GM23338 (cell line): Measurements from ENCODE around the gene SORCS3. TPM values are rescaled to one million over a fixed set of nuclear protein-coding genes. Genes with fewer than 3 reads are reported as not detected.

Experiments used
- ATAC-seq: fragments of 200-7000 bp; cut with Tn5 transposase; 3 replicates; pipeline ENCODE4 v1.9.1; 2020
- DNase-seq: peaks from one replicate; pipeline ENCODE4 v3.0.0-alpha.2; 2015; ENCODE audit warnings: low spot score
- H2AFZ ChIP-seq: fragments of 200-600 bp; sonication (generic); 2 replicates; pipeline ENCODE4 v1.8.0; 2016; ENCODE audit warnings: antibody characterized with exemption, mild to moderate bottlenecking, moderate library complexity
- H3F3A ChIP-seq: fragments of 200-600 bp; sonication (generic); replicated peaks from 2 replicates; pipeline ENCODE4 v1.8.0; 2017; ENCODE audit warnings: antibody characterized with exemption, mixed run types, low read depth
- H3K27ac ChIP-seq: fragments of 200-600 bp; sonication (generic); 2 replicates; pipeline ENCODE4 v1.6.1; 2016; ENCODE audit warnings: low read depth
- H3K27me3 ChIP-seq: fragments of 200-600 bp; sonication (generic); 2 replicates; pipeline ENCODE4 v1.8.0; 2016; ENCODE audit warnings: mild to moderate bottlenecking, mixed run types, moderate library complexity; ENCODE audit not compliant: insufficient read depth
- H3K36me3 ChIP-seq: fragments of 200-600 bp; sonication (generic); 2 replicates; pipeline ENCODE4 v1.8.0; 2016; ENCODE audit warnings: mild to moderate bottlenecking; ENCODE audit not compliant: insufficient read depth
- H3K4me1 ChIP-seq: fragments of 200-600 bp; sonication (generic); 2 replicates; pipeline ENCODE4 v1.8.0; 2016; ENCODE audit warnings: mild to moderate bottlenecking, moderate library complexity; ENCODE audit not compliant: insufficient read depth
- H3K4me2 ChIP-seq: fragments of 200-600 bp; sonication (generic); 2 replicates; pipeline ENCODE4 v1.7.1; 2017; ENCODE audit warnings: mixed run types
- H3K4me3 ChIP-seq: fragments of 200-600 bp; sonication (generic); 2 replicates; pipeline ENCODE4 v1.6.1; 2016; ENCODE audit warnings: mixed run types
- H3K79me2 ChIP-seq: fragments of 200-600 bp; sonication (generic); replicated peaks from 2 replicates; pipeline ENCODE4 v1.8.0; 2017; ENCODE audit warnings: mild to moderate bottlenecking; ENCODE audit not compliant: insufficient read depth
- H3K9me2 ChIP-seq: fragments of 200-600 bp; sonication (generic); 2 replicates; pipeline ENCODE4 v1.8.0; 2017; ENCODE audit not compliant: insufficient read depth
- H4K20me1 ChIP-seq: fragments of 200-600 bp; sonication (generic); replicated peaks from 2 replicates; pipeline ENCODE4 v1.8.0; 2017; ENCODE audit warnings: mild to moderate bottlenecking; ENCODE audit not compliant: insufficient read depth
- H3K27ac Mint-ChIP-seq: 2 replicates; pipeline ENCODE4 v1.8.0; 2020; ENCODE audit warnings: inconsistent platforms, mild to moderate bottlenecking, moderate library complexity, mixed read lengths
- H3K27me3 Mint-ChIP-seq: 3 replicates; pipeline ENCODE4 v1.8.0; 2022; ENCODE audit warnings: low read depth, mild to moderate bottlenecking, moderate library complexity, mixed read lengths, inconsistent platforms; ENCODE audit not compliant: insufficient read depth, poor library complexity
- H3K36me3 Mint-ChIP-seq: 3 replicates; pipeline ENCODE4 v1.8.0; 2021; ENCODE audit warnings: low read depth, mild to moderate bottlenecking, inconsistent platforms, moderate library complexity, mixed read lengths
- H3K4me1 Mint-ChIP-seq: 3 replicates; pipeline ENCODE4 v1.8.0; 2020; ENCODE audit warnings: mild to moderate bottlenecking, inconsistent platforms, mixed read lengths
- H3K4me3 Mint-ChIP-seq: 3 replicates; pipeline ENCODE4 v1.8.0; 2021; ENCODE audit warnings: moderate library complexity, mild to moderate bottlenecking, inconsistent platforms, mixed read lengths
- H3K9me3 Mint-ChIP-seq: 3 replicates; pipeline ENCODE4 v1.8.0; 2020; ENCODE audit warnings: moderate library complexity, mild to moderate bottlenecking, inconsistent platforms, mixed read lengths
- CREB1 ChIP-seq: fragments of 250-450 bp; sonication (Bioruptor Pico); IDR thresholded peaks from 2 replicates; pipeline ENCODE4 v1.5.0; 2020; ENCODE audit warnings: low read depth, mild to moderate bottlenecking, moderate library complexity
- EZH2 ChIP-seq: fragments of 200-600 bp; sonication (generic); IDR thresholded peaks from one replicate; pipeline ENCODE4 v1.8.0; 2017; ENCODE audit warnings: antibody characterized with exemption, mild to moderate bottlenecking, low read depth; ENCODE audit not compliant: unreplicated experiment
- EZH2phosphoT487 ChIP-seq: fragments of 200-600 bp; sonication (generic); IDR thresholded peaks from one replicate; pipeline ENCODE4 v1.8.1; 2018; ENCODE audit warnings: antibody characterized with exemption; ENCODE audit not compliant: unreplicated experiment
- JUNB ChIP-seq: IDR thresholded peaks from one replicate; pipeline ENCODE4 v1.6.1; 2016; ENCODE audit warnings: antibody characterized with exemption; ENCODE audit not compliant: unreplicated experiment
- NANOG ChIP-seq: IDR thresholded peaks from 2 replicates; pipeline ENCODE4 v1.6.1; 2016; ENCODE audit warnings: antibody characterized with exemption, borderline replicate concordance
- STAT1 ChIP-seq: IDR thresholded peaks from one replicate; pipeline ENCODE4 v1.6.1; 2016; ENCODE audit warnings: antibody characterized with exemption; ENCODE audit not compliant: unreplicated experiment
- ZNF114 ChIP-seq: fragments of 250-450 bp; sonication (Bioruptor Pico); IDR thresholded peaks from 2 replicates; pipeline ENCODE4 v1.5.0; 2020; ENCODE audit warnings: mild to moderate bottlenecking, moderate library complexity
- ZNF331 ChIP-seq: fragments of 250-450 bp; sonication (Bioruptor Pico); IDR thresholded peaks from 2 replicates; pipeline ENCODE4 v1.5.0; 2020; ENCODE audit warnings: low read depth, mild to moderate bottlenecking, moderate library complexity
- polyA plus RNA-seq: library from polyadenylated mRNA; unstranded; fragments of >200 nt; fragmentation: Nextera tagmentation; extraction: Ambion mirVana; gene quantifications from 2 replicates; pipeline ENCODE4 v1.2.1, GENCODE V29; 2016
- total RNA-seq: library from RNA; depleted of rRNA; stranded (reverse); fragments of >200 nt; shearing (Covaris generic); gene quantifications from 2 replicates; pipeline ENCODE4 v1.2.3, GENCODE V29; 2014
- TF ChIP-seq, protein P1 (sequence below): IDR thresholded peaks from one replicate; pipeline ENCODE4 v1.6.1; 2018; ENCODE audit warnings: antibody characterized with exemption; ENCODE audit not compliant: unreplicated experiment
- TF ChIP-seq, protein P2 (sequence below): IDR thresholded peaks from 2 replicates; pipeline ENCODE4 v1.6.1; 2016; ENCODE audit warnings: antibody characterized with exemption
- TF ChIP-seq, protein P3 (sequence below), 2 experiments: fragments of 200-600 bp in 1 of 2; sonication (generic) in 1 of 2; conservative IDR thresholded peaks; 2 replicates each; pipeline versions ENCODE4 v1.5.1 to v1.6.1; 2016 to 2017; ENCODE audit warnings: antibody characterized with exemption in 2 of 2, low read depth in 2 of 2, mild to moderate bottlenecking in 2 of 2, moderate library complexity in 1 of 2

The SORCS3 gene
- total and polyA plus RNA-seq, 2 experiments from 2014 or later, result 0.37 to 1.4 TPM

DNA sequence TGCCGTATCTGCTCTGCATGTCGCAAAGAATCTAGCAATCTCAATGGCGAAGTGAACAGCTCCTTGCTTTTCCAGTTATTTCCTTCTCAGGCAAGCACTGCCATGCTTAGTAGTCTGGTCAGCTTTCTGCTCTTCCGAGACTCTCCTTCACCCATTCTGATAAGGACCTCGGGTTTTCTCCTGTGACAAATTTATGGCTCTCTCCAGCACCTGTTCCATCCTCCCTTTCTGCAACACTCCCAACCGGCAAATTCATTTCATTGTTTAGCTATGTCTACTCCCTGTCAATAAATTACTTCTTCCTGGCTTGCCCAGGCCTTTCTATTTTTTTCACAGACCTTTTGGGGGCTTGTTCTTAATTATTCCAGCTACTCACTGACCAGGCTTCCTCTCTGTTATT is 252.6 kb downstream of the SORCS3 start (continued):
- TF ChIP-seq ZNF331 (CRISPR knock-in tag), result no peak
- no peak for TF ChIP-seq CREB1 (CRISPR knock-in tag)
- TF ChIP-seq EZH2, result no peak
- TF ChIP-seq, protein P1, sequence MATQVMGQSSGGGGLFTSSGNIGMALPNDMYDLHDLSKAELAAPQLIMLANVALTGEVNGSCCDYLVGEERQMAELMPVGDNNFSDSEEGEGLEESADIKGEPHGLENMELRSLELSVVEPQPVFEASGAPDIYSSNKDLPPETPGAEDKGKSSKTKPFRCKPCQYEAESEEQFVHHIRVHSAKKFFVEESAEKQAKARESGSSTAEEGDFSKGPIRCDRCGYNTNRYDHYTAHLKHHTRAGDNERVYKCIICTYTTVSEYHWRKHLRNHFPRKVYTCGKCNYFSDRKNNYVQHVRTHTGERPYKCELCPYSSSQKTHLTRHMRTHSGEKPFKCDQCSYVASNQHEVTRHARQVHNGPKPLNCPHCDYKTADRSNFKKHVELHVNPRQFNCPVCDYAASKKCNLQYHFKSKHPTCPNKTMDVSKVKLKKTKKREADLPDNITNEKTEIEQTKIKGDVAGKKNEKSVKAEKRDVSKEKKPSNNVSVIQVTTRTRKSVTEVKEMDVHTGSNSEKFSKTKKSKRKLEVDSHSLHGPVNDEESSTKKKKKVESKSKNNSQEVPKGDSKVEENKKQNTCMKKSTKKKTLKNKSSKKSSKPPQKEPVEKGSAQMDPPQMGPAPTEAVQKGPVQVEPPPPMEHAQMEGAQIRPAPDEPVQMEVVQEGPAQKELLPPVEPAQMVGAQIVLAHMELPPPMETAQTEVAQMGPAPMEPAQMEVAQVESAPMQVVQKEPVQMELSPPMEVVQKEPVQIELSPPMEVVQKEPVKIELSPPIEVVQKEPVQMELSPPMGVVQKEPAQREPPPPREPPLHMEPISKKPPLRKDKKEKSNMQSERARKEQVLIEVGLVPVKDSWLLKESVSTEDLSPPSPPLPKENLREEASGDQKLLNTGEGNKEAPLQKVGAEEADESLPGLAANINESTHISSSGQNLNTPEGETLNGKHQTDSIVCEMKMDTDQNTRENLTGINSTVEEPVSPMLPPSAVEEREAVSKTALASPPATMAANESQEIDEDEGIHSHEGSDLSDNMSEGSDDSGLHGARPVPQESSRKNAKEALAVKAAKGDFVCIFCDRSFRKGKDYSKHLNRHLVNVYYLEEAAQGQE, result no peak
- TF ChIP-seq, protein P2, sequence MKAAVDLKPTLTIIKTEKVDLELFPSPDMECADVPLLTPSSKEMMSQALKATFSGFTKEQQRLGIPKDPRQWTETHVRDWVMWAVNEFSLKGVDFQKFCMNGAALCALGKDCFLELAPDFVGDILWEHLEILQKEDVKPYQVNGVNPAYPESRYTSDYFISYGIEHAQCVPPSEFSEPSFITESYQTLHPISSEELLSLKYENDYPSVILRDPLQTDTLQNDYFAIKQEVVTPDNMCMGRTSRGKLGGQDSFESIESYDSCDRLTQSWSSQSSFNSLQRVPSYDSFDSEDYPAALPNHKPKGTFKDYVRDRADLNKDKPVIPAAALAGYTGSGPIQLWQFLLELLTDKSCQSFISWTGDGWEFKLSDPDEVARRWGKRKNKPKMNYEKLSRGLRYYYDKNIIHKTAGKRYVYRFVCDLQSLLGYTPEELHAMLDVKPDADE, result no peak
- no peak for TF ChIP-seq JUNB
- TF ChIP-seq NANOG, result no peak
- TF ChIP-seq STAT1, result no peak
- no peak for TF ChIP-seq EZH2phosphoT487

DNA sequence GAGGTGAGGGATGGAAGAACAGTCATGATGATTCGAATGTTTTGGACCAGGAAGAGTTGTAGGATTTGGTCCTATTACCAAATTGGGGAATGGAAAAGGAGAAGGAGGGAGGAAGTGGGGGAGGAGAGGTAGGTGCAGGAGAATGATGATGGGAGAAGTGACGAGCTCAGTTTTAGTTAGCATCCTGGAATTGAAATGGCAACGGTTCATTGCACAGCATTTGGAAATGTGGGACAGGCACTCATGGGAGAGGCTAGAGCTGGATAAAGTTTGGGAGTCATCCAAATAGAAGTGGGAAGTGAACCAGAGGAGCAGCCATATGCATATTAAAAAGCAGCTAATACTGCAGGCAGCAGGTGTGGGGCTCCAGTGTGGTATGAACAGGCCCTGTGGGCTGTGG is 253.6 kb downstream of the SORCS3 start:
- no peaks in the 10 kb centered on the region for H3K4me1 ChIP-seq
- TF ChIP-seq ZNF114, result no peak
- no peak for TF ChIP-seq JUNB
- no peak for TF ChIP-seq EZH2phosphoT487
- TF ChIP-seq, protein P2, result no peak
- TF ChIP-seq, protein P3, sequence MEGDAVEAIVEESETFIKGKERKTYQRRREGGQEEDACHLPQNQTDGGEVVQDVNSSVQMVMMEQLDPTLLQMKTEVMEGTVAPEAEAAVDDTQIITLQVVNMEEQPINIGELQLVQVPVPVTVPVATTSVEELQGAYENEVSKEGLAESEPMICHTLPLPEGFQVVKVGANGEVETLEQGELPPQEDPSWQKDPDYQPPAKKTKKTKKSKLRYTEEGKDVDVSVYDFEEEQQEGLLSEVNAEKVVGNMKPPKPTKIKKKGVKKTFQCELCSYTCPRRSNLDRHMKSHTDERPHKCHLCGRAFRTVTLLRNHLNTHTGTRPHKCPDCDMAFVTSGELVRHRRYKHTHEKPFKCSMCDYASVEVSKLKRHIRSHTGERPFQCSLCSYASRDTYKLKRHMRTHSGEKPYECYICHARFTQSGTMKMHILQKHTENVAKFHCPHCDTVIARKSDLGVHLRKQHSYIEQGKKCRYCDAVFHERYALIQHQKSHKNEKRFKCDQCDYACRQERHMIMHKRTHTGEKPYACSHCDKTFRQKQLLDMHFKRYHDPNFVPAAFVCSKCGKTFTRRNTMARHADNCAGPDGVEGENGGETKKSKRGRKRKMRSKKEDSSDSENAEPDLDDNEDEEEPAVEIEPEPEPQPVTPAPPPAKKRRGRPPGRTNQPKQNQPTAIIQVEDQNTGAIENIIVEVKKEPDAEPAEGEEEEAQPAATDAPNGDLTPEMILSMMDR (conservative IDR thresholded peaks at IDR 0.05; ENCODE audit: low read depth in 2 of 2), result no peak
- H3K4me2 ChIP-seq, result no peak overlapping the region
- no peaks in the 10 kb centered on the region for H3F3A ChIP-seq
- Mint-ChIP-seq H3K27ac (no peak overlapping the region), H3K27me3 (peaks cover 1% of the 10 kb centered on the region), H3K4me1 (no peaks in the 10 kb centered on the region; the same call in 2 of the 3 replicates), H3K4me3 (no peak overlapping the region), H3K36me3 (no peaks in the 10 kb centered on the region), H3K9me3 (no peaks in the 10 kb centered on the region; the same call in 2 of the 3 replicates)
- DNase-seq (no peak), ATAC-seq (no peak)
- no peaks in the 10 kb centered on the region for H4K20me1 ChIP-seq
- H2AFZ ChIP-seq, result no peak overlapping the region
- H3K4me3 ChIP-seq, result no peak overlapping the region
- H3K36me3 ChIP-seq, result no peaks in the 10 kb centered on the region
- H3K27ac ChIP-seq, result no peak overlapping the region
- H3K79me2 ChIP-seq, result no peaks in the 10 kb centered on the region
- H3K9me2 ChIP-seq, result no peaks in the 10 kb centered on the region
- H3K27me3 ChIP-seq, result no peaks in the 10 kb centered on the region
